Measurements from ENCODE around the gene SMCHD1. TPM values are rescaled to one million over a fixed set of nuclear protein-coding genes. Genes with fewer than 3 reads are reported as not detected.

Gene SMCHD1
- total RNA-seq: 98.4 and 109 TPM in 2 replicates

DNA sequence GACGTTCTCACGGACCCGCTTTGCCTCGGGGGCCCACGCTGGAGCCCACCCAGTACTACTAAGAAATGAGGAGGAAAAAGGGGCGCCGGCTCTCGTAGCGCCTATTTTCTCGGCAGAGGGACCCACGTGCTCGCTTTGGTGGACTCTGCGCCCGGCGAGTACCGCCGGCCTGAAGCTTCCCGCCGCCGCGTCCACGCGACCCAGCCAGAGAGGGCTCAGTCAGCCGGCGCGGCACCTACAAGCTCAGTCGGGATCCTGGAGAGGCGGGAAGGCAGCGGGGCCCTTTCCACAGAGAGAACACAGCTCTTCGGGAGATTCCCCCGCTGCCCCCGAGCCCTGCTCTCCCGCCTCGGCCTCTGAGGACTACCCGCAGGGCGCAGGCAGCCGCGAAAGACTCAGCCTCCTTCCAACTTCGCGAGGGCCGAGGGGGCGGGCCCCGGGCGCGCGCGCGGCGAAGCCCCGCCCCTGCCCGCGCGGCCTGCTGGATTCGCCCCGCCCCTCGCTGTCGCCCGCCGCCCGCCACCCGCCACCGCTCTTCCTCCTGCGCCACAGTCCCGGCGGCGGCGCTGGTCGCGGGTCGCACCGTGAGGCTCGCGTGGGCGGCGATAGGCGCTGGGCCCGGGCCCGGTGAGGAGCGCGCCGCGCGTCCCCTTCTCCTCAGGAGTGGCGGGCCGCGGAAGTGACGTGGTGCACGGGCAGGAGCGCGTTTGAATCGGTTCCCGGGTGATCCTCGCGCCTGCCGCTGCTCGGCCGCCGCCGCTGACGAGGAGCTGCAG, at the start of gene SMCHD1:
SMCHD1 (plus strand) TSS at position 549 of the 776 bp plus-strand sequence. CDS start 350 bp downstream, outside the sequence.
- Mint-ChIP-seq H3K27ac (peak within 1 kb of the TSS; percentile 100), H3K36me3 (ENCODE audit: low read depth) (peaks cover 13% of the 10 kb centered on the region), H3K4me3 (peak within 1 kb of the TSS; percentile 94), H3K27me3 (no peaks in the 10 kb centered on the region), H3K9me3 (no peaks in the 10 kb centered on the region), H3K4me1 (peaks cover 30% of the 10 kb centered on the region)
- intact Hi-C loops (cut with micrococcal nuclease): loop anchor here (2.0 to 5.0 kb wide), 5 partner anchors 68 to 607 kb away; partner anchors contain the start of genes LPIN2, MYL12A and MYL12B
- DNase-seq: peak; percentile 96

GRCh38 chr18:2606335-2606734, 49.2 kb upstream of the SMCHD1 start:
- H3K4me1 Mint-ChIP-seq: peaks cover 44% of the 10 kb centered on the region
- peak overlapping the region; percentile 70 for H3K4me3 Mint-ChIP-seq
- intact Hi-C loops (cut with micrococcal nuclease): no loop called here
- H3K36me3 Mint-ChIP-seq (ENCODE audit: low read depth): peaks cover 40% of the 10 kb centered on the region
- H3K27ac Mint-ChIP-seq: peak overlapping the region; percentile 88
- no peaks in the 10 kb centered on the region for H3K27me3 Mint-ChIP-seq
- DNase-seq: no peak
- no peaks in the 10 kb centered on the region for H3K9me3 Mint-ChIP-seq

DNA sequence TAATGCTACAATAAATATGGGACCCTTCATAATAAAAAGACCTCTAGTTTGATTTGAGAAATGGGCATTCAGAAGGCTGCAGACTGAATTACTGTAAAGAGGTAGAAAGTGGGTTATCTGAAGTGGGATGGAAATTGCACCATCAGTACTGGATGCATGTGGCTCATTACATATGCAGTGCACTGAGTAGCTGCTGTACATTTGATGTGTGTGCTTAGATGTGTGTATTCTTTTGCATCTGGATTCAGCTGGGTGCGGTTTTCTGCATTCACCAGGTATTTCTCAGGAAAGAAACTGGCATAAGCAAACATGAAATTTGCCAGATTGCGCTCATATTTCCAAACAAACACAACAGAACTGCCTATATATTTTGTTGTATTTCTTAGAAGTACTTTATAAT, 45.9 kb upstream of the SMCHD1 start:
- peaks cover 52% of the 10 kb centered on the region for H3K36me3 Mint-ChIP-seq (ENCODE audit: low read depth)
- DNase-seq: peak; percentile 69
- peak overlapping the region; percentile 12 for H3K27ac Mint-ChIP-seq
- H3K4me1 Mint-ChIP-seq: peaks cover 35% of the 10 kb centered on the region
- intact Hi-C loops (cut with micrococcal nuclease): no loop called here
- H3K9me3 Mint-ChIP-seq: no peaks in the 10 kb centered on the region
- H3K4me3 Mint-ChIP-seq: no peak overlapping the region
- no peaks in the 10 kb centered on the region for H3K27me3 Mint-ChIP-seq

- peaks cover 56% of the 10 kb centered on the region for H3K36me3 Mint-ChIP-seq (ENCODE audit: low read depth)
- no peak overlapping the region for H3K4me3 Mint-ChIP-seq
- no peaks in the 10 kb centered on the region for H3K9me3 Mint-ChIP-seq
- H3K4me1 Mint-ChIP-seq: peaks cover 26% of the 10 kb centered on the region
- H3K27ac Mint-ChIP-seq: no peak overlapping the region
- DNase-seq: no peak
- no peaks in the 10 kb centered on the region for H3K27me3 Mint-ChIP-seq
- intact Hi-C loops (cut with micrococcal nuclease): no loop called here
Observed at GRCh38 chr18:2610549-2610948, 45.0 kb upstream of the SMCHD1 start.

- Mint-ChIP-seq H3K36me3 (ENCODE audit: low read depth) (peaks cover 62% of the 10 kb centered on the region), H3K4me1 (peaks cover 18% of the 10 kb centered on the region), H3K27me3 (no peaks in the 10 kb centered on the region), H3K9me3 (no peaks in the 10 kb centered on the region), H3K27ac (no peak overlapping the region), H3K4me3 (no peak overlapping the region)
- no peak for DNase-seq
- intact Hi-C loops (cut with micrococcal nuclease): no loop called here
Observed at GRCh38 chr18:2612996-2613395, 42.5 kb upstream of the SMCHD1 start.

- no peaks in the 10 kb centered on the region for H3K27me3 Mint-ChIP-seq
- peaks cover 37% of the 10 kb centered on the region for H3K36me3 Mint-ChIP-seq (ENCODE audit: low read depth)
- H3K4me3 Mint-ChIP-seq: no peak overlapping the region
- no peaks in the 10 kb centered on the region for H3K4me1 Mint-ChIP-seq
- DNase-seq: no peak
- intact Hi-C loops (cut with micrococcal nuclease): no loop called here
- H3K9me3 Mint-ChIP-seq: no peaks in the 10 kb centered on the region
- no peak overlapping the region for H3K27ac Mint-ChIP-seq
Observed at GRCh38 chr18:2617401-2617998, 38.0 kb upstream of the SMCHD1 start.

DNA sequence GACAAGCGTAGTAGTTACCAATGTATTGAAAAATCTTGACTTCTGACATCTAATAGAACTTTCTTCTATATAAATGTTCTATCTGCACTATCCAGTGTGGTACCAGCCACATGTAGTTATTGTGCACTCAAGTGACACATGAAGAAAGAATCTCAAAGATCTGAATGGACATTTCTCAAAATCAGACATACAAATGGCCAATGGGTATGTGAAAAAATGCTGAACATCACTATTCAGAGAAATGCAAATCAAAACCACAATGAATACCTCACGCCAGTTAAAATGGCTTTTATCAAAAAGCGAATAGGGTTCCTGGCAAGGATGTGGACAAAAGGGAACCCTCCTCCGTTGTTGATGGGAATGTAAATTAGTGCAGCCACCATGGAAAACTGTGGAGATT, 37.5 kb upstream of the SMCHD1 start:
- intact Hi-C loops (cut with micrococcal nuclease): no loop called here

DNA sequence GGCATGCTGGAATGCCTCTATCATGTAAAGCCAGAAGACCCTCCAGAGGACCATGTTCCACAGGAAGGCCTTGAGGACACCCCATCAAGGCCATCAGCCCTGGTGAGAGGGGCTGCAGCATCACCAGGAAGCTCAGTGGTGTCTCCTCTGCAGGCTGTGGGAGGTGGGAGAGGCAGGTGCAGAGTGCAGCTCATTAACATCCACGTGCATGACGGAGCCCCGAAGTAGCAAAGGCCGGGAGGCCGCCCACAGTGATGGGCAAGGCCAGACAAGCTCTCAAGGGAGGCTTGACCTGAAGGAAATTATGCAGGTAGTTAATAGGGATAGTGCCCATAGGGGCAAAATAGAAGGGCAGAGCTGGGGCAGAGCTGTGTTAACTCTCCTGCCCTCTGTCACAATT, 30.3 kb upstream of the SMCHD1 start:
- Mint-ChIP-seq H3K4me1 (peaks cover 13% of the 10 kb centered on the region), H3K9me3 (peaks cover 3% of the 10 kb centered on the region)

More for the DNA sequence above, 37.5 kb upstream of the SMCHD1 start:
- Mint-ChIP-seq H3K36me3 (ENCODE audit: low read depth) (peaks cover 35% of the 10 kb centered on the region), H3K9me3 (no peaks in the 10 kb centered on the region), H3K4me3 (no peak overlapping the region), H3K27ac (no peak overlapping the region), H3K4me1 (no peaks in the 10 kb centered on the region), H3K27me3 (no peaks in the 10 kb centered on the region)
- DNase-seq: no peak

GRCh38 chr18:2627821-2628276, 27.7 kb upstream of the SMCHD1 start:
- Mint-ChIP-seq H3K36me3 (ENCODE audit: low read depth) (peaks cover 1% of the 10 kb centered on the region), H3K27ac (peak overlapping the region; percentile 66), H3K4me1 (peaks cover 15% of the 10 kb centered on the region), H3K4me3 (no peak overlapping the region), H3K27me3 (no peaks in the 10 kb centered on the region), H3K9me3 (peaks cover 3% of the 10 kb centered on the region)
- DNase-seq: peak; percentile 67
- intact Hi-C loops (cut with micrococcal nuclease): loop anchor here (1.0 to 2.0 kb wide), 2 partner anchors 8 to 13 kb away; no protein-coding TSS in a partner anchor

More for the DNA sequence above, 30.3 kb upstream of the SMCHD1 start:
- DNase-seq: peak; percentile 56
- no peak overlapping the region for H3K4me3 Mint-ChIP-seq
- no peaks in the 10 kb centered on the region for H3K36me3 Mint-ChIP-seq (ENCODE audit: low read depth)
- intact Hi-C loops (cut with micrococcal nuclease): no loop called here
- no peaks in the 10 kb centered on the region for H3K27me3 Mint-ChIP-seq
- no peak overlapping the region for H3K27ac Mint-ChIP-seq

DNA sequence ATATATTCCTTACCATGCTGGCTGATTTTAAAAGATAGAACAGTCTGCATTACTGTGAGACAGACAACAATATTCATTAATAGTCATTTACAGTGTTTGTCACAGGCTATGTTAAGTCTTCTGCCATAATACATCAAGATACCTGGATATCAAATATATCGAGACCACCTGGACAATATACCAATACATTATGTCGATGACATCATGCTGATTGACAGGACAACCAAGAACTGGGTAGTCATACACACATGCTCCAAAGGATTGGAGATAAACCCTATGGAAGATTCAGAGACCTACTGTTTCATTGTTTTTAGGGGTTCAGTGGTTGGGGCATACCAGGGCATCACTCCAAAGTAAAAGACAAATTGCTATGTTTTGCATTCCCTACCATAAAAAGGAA, 26.5 kb upstream of the SMCHD1 start:
- Mint-ChIP-seq H3K27ac (no peak overlapping the region), H3K9me3 (peaks cover 3% of the 10 kb centered on the region), H3K4me3 (no peak overlapping the region), H3K4me1 (peaks cover 17% of the 10 kb centered on the region), H3K36me3 (ENCODE audit: low read depth) (peaks cover 1% of the 10 kb centered on the region), H3K27me3 (no peaks in the 10 kb centered on the region)
- intact Hi-C loops (cut with micrococcal nuclease): no loop called here
- DNase-seq: no peak

GRCh38 chr18:2635586-2635985, 19.9 kb upstream of the SMCHD1 start:
- peaks cover 4% of the 10 kb centered on the region for H3K36me3 Mint-ChIP-seq (ENCODE audit: low read depth)
- H3K4me3 Mint-ChIP-seq: no peak overlapping the region
- peaks cover 63% of the 10 kb centered on the region for H3K4me1 Mint-ChIP-seq

GRCh38 chr18:2636126-2636631, 19.3 kb upstream of the SMCHD1 start:
- H3K9me3 Mint-ChIP-seq: no peaks in the 10 kb centered on the region
- H3K4me3 Mint-ChIP-seq: peak overlapping the region; percentile 87
- H3K4me1 Mint-ChIP-seq: peaks cover 66% of the 10 kb centered on the region
- H3K27me3 Mint-ChIP-seq: no peaks in the 10 kb centered on the region
- intact Hi-C loops (cut with micrococcal nuclease): loop anchor here (1.0 kb wide), 1 partner anchor 8 kb away; no protein-coding TSS in a partner anchor
- no peak for DNase-seq
- H3K27ac Mint-ChIP-seq: peak overlapping the region; percentile 99
- peaks cover 2% of the 10 kb centered on the region for H3K36me3 Mint-ChIP-seq (ENCODE audit: low read depth)

More at GRCh38 chr18:2635586-2635985, 19.9 kb upstream of the SMCHD1 start:
- Mint-ChIP-seq H3K27me3 (no peaks in the 10 kb centered on the region), H3K9me3 (no peaks in the 10 kb centered on the region), H3K27ac (peak overlapping the region; percentile 99)
- intact Hi-C loops (cut with micrococcal nuclease): no loop called here
- DNase-seq: no peak

GRCh38 chr18:2641638-2642037, 13.9 kb upstream of the SMCHD1 start:
- Mint-ChIP-seq H3K27ac (peak overlapping the region; percentile 87), H3K9me3 (no peaks in the 10 kb centered on the region), H3K36me3 (ENCODE audit: low read depth) (no peaks in the 10 kb centered on the region), H3K27me3 (no peaks in the 10 kb centered on the region), H3K4me1 (peaks cover 43% of the 10 kb centered on the region), H3K4me3 (peak overlapping the region; percentile 70)
- DNase-seq: peak; percentile 75
- intact Hi-C loops (cut with micrococcal nuclease): loop anchor here (1.0 to 10.0 kb wide), 9 partner anchors 13 to 963 kb away; partner anchors contain the start of genes METTL4, NDC80 and TGIF1

- Mint-ChIP-seq H3K9me3 (no peaks in the 10 kb centered on the region), H3K36me3 (ENCODE audit: low read depth) (no peaks in the 10 kb centered on the region), H3K4me3 (peak overlapping the region; percentile 19), H3K27me3 (no peaks in the 10 kb centered on the region), H3K4me1 (peaks cover 36% of the 10 kb centered on the region), H3K27ac (peak overlapping the region; percentile 55)
- peak; percentile 56 for DNase-seq
- intact Hi-C loops (cut with micrococcal nuclease): loop anchor here (5.0 to 10.0 kb wide), 5 partner anchors 55 to 962 kb away; partner anchors contain the start of gene TGIF1
Observed at GRCh38 chr18:2642771-2643170, 12.8 kb upstream of the SMCHD1 start.

Measured in activated CD4-positive, alpha-beta T cell treated with anti-CD3 and anti-CD28 coated beads, Interleukin-2, amount 10 ng/mL, durations not matched to agents 24 days and 14 days (primary cell).